NCI-H748 (cell line): ENCODE measurements around the gene INPP5E.

Experiments
- DNase-seq: peaks from one replicate; lab custom pipeline; 2025; ENCODE audit not compliant: unreplicated experiment; lab: John Stamatoyannopoulos, UW

Gene INPP5E

GRCh38 chr9:136474021-136474640, 34.5 kb upstream of the INPP5E start:
- DNase-seq, result no peak

GRCh38 chr9:136473354-136473721, 33.7 kb upstream of the INPP5E start:
- DNase-seq, result no peak

GRCh38 chr9:136472640-136473353, 33.2 kb upstream of the INPP5E start:
- no peak for DNase-seq

- no peak for DNase-seq
These were observed 32.3 kb upstream of the INPP5E start for GRCh38 chr9:136471802-136472487.

- DNase-seq, result no peak
These were observed 31.3 kb upstream of the INPP5E start for GRCh38 chr9:136470792-136471469.

- no peak for DNase-seq
These were observed 30.7 kb upstream of the INPP5E start for GRCh38 chr9:136470356-136470755.

GRCh38 chr9:136467766-136468165, 28.1 kb upstream of the INPP5E start:
- DNase-seq, result no peak

- DNase-seq, result no peak
These were observed 26.5 kb upstream of the INPP5E start for GRCh38 chr9:136466155-136466541.

- no peak for DNase-seq
These were observed 26.0 kb upstream of the INPP5E start for GRCh38 chr9:136465500-136466154.

GRCh38 chr9:136464241-136464640, 24.6 kb upstream of the INPP5E start:
- DNase-seq, result no peak

GRCh38 chr9:136463578-136463977, 23.9 kb upstream of the INPP5E start:
- DNase-seq, result no peak

- no peak for DNase-seq
These were observed 23.0 kb upstream of the INPP5E start for GRCh38 chr9:136462664-136463063.

- DNase-seq, result no peak
These were observed 21.2 kb upstream of the INPP5E start for GRCh38 chr9:136460772-136461325.

GRCh38 chr9:136459425-136459824, 19.8 kb upstream of the INPP5E start:
- DNase-seq, result no peak

- DNase-seq, result no peak
These were observed 17.7 kb upstream of the INPP5E start for GRCh38 chr9:136457326-136457725.

- no peak for DNase-seq
These were observed 16.6 kb upstream of the INPP5E start for GRCh38 chr9:136456258-136456657.

- DNase-seq, result no peak
These were observed 15.7 kb upstream of the INPP5E start for GRCh38 chr9:136455043-136456002.

- no peak for DNase-seq
These were observed 14.6 kb upstream of the INPP5E start for GRCh38 chr9:136454026-136454796.

GRCh38 chr9:136453326-136453725, 13.7 kb upstream of the INPP5E start:
- no peak for DNase-seq
